Ovary (tissue), 9 donors: ENCODE data around the gene C13orf46. TPM values are rescaled to one million over a fixed set of nuclear protein-coding genes. Genes with fewer than 3 reads are reported as not detected.

Experiments
- DNase-seq, 5 donors: peaks; one replicate each; pipeline ENCODE4 v3.0.0-alpha.2; 2019 to 2020
- H3K27ac ChIP-seq, 2 donors: fragments of 200-600 bp; one replicate each; pipeline versions ENCODE4 v1.5.1 to v1.8.0; 2019 to 2022
- H3K27me3 ChIP-seq: fragments of 200-600 bp; one replicate; pipeline ENCODE4 v1.8.0; 2022
- H3K36me3 ChIP-seq: fragments of 200-600 bp; sonication (generic); one replicate; pipeline ENCODE4 v1.5.1; 2019
- H3K4me1 ChIP-seq: one replicate; pipeline ENCODE4 v1.8.1; 2013; ENCODE audit warnings: mild to moderate bottlenecking, moderate library complexity; ENCODE audit not compliant: insufficient read depth
- H3K4me3 ChIP-seq: fragments of 200-600 bp; sonication (generic); one replicate; pipeline ENCODE4 v1.5.1; 2017
- H3K9me3 ChIP-seq, 2 donors: fragments of 200-600 bp in 1 of 2; sonication (generic) in 1 of 2; one replicate each; pipeline versions ENCODE4 v1.5.1 to v1.8.1; 2013 to 2019; ENCODE audit warnings: mild to moderate bottlenecking in 1 of 2, moderate library complexity in 1 of 2
- EP300 ChIP-seq: sonication (generic); formaldehyde crosslinking; IDR thresholded peaks from one replicate; pipeline ENCODE4 v1.6.1; 2017; ENCODE audit warnings: antibody characterized with exemption
- POLR2A ChIP-seq: fragments of 450-650 bp; IDR thresholded peaks from one replicate; pipeline ENCODE4 v1.6.1; 2017; ENCODE audit warnings: antibody characterized with exemption, mild to moderate bottlenecking, moderate library complexity
- WGBS, 3 donors: extraction: QIAGEN DNeasy Blood & Tissue Kit in 1 of 3; methylation state at CpG; one replicate each; pipeline versions ENCODE4 v1.1.5 to v1.1.7; 2013 to 2017; 5-methylcytosine and 5-hydroxymethylcytosine counted together
- intact Hi-C, 4 donors: fragments of 100-400 bp; cut with DNase I; formaldehyde crosslinking; loops; one replicate each; pipeline versions ENCODE4 v1.11.0 to v1.15.1; 2022 to 2023
- polyA plus RNA-seq, 2 donors: library from polyadenylated mRNA; stranded (reverse); fragments of 200-250 nt in 1 of 2; fragments of 350-450 nt in 1 of 2; fragmentation: Illumina TruSeq in 1 of 2; extraction: RNeasy Lipid Tissue Mini Kit (QIAGEN cat#74804) in 1 of 2; gene quantifications; one replicate each; pipeline ENCODE4 v1.2.3, GENCODE V29; 2013 to 2014
- total RNA-seq, 7 donors: library from RNA; depleted of rRNA in 2 of 7; stranded (reverse); fragments of >200 nt in 2 of 7; fragmentation: NEBNext Ultra II Directional in 3 of 7; extraction: Animal tissue kit (Norgen Biotek cat#: 25700) in 3 of 7; gene quantifications; one replicate each; pipeline versions ENCODE4 v1.1.0 to v1.2.4, GENCODE V29; 2016 to 2023
- TF ChIP-seq, protein P1 (sequence below), 3 donors: fragments of 450-650 bp in 2 of 3; fragments of 200-600 bp in 1 of 3; IDR thresholded peaks; one replicate each; pipeline versions ENCODE4 v1.5.1 to v1.8.0; 2016 to 2022; ENCODE audit warnings: antibody characterized with exemption in 3 of 3, mild to moderate bottlenecking in 1 of 3
- donor health status: DM: no; HTN: no; CAD: no; lungs with moderate emphysema.
- donor health status: DM: no; HTN: no; CAD: no.
- donor health status: Bipolar disorder and iron deficiency.
- donor health status: DM: yes; HTN: yes; CAD: no.
- donor health status: DM: no; HTN: no; CAD: no.
- donor health status: DM: yes; HTN: yes; CAD: no.

C13orf46 gene
- total and polyA plus RNA-seq, 9 donors, result 0.05 to 2.0 (median 0.50) TPM; not detected in 2

DNA sequence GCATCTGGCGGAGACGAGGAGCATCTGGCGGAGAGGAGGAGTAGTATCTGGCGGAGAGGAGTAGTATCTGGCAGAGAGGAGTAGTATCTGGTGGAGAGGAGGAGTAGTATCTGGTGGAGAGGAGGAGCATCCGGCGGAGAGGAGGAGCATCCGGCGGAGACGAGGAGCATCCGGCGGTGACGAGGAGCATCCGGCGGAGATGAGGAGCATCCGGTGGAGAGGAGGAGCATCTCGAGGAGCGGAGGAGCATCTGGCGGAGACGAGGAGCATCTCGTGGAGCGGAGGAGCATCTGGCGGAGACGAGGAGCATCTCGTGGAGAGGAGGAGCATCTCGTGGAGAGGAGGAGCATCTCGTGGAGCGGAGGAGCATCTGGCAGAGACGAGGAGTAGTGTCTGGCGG lies 18.6 kb downstream of the C13orf46 start:
- Histone ChIP-seq H3K4me3 (no peak overlapping the region), H3K4me1 (no peaks in the 10 kb centered on the region), H3K9me3 (no peaks in the 10 kb centered on the region), H3K27ac (no peak overlapping the region), H3K27me3 (no peaks in the 10 kb centered on the region), H3K36me3 (no peaks in the 10 kb centered on the region)
- 92 to 97% (median 95%) methylated on average over 29 of the region's 29 CpGs for WGBS, 3 donors
- TF ChIP-seq EP300 (no peak), POLR2A (no peak)
- TF ChIP-seq, protein P1, sequence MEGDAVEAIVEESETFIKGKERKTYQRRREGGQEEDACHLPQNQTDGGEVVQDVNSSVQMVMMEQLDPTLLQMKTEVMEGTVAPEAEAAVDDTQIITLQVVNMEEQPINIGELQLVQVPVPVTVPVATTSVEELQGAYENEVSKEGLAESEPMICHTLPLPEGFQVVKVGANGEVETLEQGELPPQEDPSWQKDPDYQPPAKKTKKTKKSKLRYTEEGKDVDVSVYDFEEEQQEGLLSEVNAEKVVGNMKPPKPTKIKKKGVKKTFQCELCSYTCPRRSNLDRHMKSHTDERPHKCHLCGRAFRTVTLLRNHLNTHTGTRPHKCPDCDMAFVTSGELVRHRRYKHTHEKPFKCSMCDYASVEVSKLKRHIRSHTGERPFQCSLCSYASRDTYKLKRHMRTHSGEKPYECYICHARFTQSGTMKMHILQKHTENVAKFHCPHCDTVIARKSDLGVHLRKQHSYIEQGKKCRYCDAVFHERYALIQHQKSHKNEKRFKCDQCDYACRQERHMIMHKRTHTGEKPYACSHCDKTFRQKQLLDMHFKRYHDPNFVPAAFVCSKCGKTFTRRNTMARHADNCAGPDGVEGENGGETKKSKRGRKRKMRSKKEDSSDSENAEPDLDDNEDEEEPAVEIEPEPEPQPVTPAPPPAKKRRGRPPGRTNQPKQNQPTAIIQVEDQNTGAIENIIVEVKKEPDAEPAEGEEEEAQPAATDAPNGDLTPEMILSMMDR (IDR thresholded peaks at IDR 0.05), result no peak
- intact Hi-C loops, result no loop called here
- DNase-seq, result peak in 1 of 5 donors; percentile 3

DNA sequence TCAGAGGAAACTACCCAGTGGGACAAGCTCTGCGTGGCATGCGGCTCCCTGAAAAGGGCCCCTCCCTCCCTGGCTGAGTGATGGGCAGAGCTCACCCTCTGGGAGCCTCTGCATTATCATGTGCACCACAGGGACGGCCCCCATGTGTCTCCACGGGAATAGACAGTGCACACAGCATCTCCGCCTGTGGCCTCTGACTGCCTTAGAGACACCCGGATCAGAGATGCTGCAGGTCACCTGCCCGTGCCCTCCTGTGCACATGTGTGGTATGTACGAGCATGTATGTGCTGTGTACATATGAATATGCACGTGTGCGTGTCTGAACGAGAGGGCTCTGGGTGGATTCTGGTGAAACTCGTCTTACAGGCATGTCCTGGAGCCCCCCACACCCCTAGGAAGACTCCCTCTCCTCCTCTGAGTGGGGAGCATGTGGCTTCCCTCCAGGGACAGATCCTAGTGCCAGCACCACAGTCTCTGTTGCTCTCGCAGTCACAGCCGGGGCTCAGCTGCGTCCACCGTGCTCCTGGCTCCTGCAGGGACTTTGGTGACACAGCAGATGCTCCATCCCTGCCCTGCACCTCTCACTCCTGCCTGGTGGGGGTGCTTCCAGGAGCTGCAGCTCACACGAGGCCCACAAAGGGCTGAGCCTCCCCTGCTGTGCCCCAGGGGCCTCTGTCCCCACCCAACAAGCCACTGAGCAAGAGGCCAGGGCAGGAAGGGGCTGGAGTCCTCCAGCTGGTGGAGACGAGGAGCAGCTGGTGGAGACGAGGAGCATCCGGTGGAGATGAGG lies 19.6 kb downstream of the C13orf46 start:
- TF ChIP-seq, protein P1 (IDR thresholded peaks at IDR 0.05), result no peak
- TF ChIP-seq POLR2A (no peak), EP300 (no peak)
- H3K36me3 ChIP-seq, result no peaks in the 10 kb centered on the region
- no peaks in the 10 kb centered on the region for H3K9me3 ChIP-seq
- no peak overlapping the region for H3K27ac ChIP-seq
- H3K4me3 ChIP-seq, result no peak overlapping the region
- 71 to 83% (median 79%) methylated on average over 20 of the region's 20 CpGs for WGBS, 3 donors
- intact Hi-C loops, result no loop called here
- no peaks in the 10 kb centered on the region for H3K4me1 ChIP-seq
- H3K27me3 ChIP-seq, result no peaks in the 10 kb centered on the region
- DNase-seq, result peak in 1 of 5 donors; percentile 5

DNA sequence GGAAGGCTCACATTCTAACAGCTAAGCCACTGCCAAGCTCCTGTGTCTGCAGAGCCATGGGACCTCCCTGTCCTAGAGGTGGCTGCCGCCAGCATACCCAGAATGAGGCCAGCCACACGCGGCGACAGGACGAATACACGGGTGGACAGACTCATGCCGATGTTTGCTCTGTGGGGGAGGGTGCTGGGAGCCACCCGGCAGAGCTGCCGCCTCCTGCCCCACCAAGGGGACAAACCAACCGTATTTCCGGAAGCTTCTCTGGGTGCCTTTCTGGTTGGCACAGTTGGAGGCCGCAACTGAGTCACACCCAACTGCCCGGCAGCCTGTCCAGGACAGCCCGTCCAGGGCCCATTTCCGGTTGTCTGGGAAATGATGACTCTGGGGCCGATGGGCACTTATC lies 20.3 kb downstream of the C13orf46 start:
- WGBS, 3 donors, result 87 to 96% (median 91%) methylated on average over 11 to 16 of the region's 16 CpGs
- no peak overlapping the region for H3K27ac ChIP-seq
- intact Hi-C loops, result no loop called here
- no peaks in the 10 kb centered on the region for H3K36me3 ChIP-seq
- no peak for TF ChIP-seq EP300
- TF ChIP-seq, protein P1 (IDR thresholded peaks at IDR 0.05), result no peak
- no peak for TF ChIP-seq POLR2A
- DNase-seq, result peak in 1 of 5 donors; percentile 8
- no peaks in the 10 kb centered on the region for H3K4me1 ChIP-seq
- no peaks in the 10 kb centered on the region for H3K27me3 ChIP-seq
- no peak overlapping the region for H3K4me3 ChIP-seq
- no peaks in the 10 kb centered on the region for H3K9me3 ChIP-seq

DNA sequence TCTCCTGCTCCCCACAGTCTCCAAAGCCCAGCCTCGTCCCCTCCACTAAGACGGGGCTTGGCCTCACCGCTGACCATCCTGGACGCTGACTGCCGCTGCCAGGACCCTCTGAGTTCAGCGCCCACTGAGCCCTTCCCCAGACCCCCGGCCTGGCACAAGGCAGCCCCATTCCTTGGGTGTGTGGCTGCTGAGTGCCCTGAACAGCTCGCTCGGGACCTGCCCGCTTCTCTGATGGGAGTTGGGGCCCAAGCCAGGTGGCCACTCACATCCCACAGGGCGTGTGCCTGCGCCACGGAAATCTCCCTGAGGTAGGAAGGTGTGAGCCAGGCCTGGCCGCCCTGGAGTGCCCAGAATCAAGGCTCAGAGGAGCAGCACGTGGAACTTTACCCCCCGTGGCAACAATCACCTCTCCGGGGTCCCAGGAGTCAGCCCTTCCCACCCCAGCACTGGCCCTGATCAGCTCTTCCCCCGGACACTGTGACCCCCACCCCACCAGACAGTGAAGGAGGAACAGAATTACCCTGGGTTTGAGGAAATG lies 20.8 kb downstream of the C13orf46 start:
- Histone ChIP-seq H3K4me1 (no peaks in the 10 kb centered on the region), H3K27me3 (no peaks in the 10 kb centered on the region), H3K36me3 (no peaks in the 10 kb centered on the region), H3K9me3 (no peaks in the 10 kb centered on the region), H3K27ac (no peak overlapping the region), H3K4me3 (no peak overlapping the region)
- intact Hi-C loops, result no loop called here
- 89 to 92% (median 91%) methylated on average over 18 of the region's 18 CpGs for WGBS, 3 donors
- TF ChIP-seq, protein P1 (IDR thresholded peaks at IDR 0.05), result no peak
- TF ChIP-seq POLR2A (no peak), EP300 (no peak)
- peak in 1 of 5 donors; percentile 20 for DNase-seq
